HCT116 (cell line): ENCODE results near the gene CLK3. TPM values are rescaled to one million over a fixed set of nuclear protein-coding genes. Genes with fewer than 3 reads are reported as not detected.

ENCODE experiments used
- ATAC-seq: fragments of 200-7000 bp; cut with Tn5 transposase; 2 replicates; pipeline ENCODE4 v1.9.1; 2020; ENCODE audit warnings: mild to moderate bottlenecking, moderate library complexity
- BruUV-seq: library from RNA; stranded (reverse); fragments of 400-500 nt; replicated peaks from 2 replicates; lab custom pipeline; 2021; lab: Mats Ljungman, UMichigan
- CTCF ChIA-PET: fragments of 300-600 bp; sonication (Branson Sonifier 250); formaldehyde crosslinking; loops from one replicate; lab custom pipeline; 2021; ENCODE audit warnings: antibody characterized with exemption; lab: Charles Lee
- POLR2A ChIA-PET: fragments of 300-600, 350-600 bp; sonication (Branson Sonifier 250); formaldehyde crosslinking; loops from one replicate; lab custom pipeline; 2021; ENCODE audit warnings: antibody characterized with exemption; lab: Charles Lee
- RAD21 ChIA-PET, 2 experiments: fragments of 300-600 bp; sonication (Branson Sonifier 250); formaldehyde crosslinking; loops; one replicate each; lab custom pipeline; 2023; ENCODE audit warnings: low total read pairs in 2 of 2; ENCODE audit not compliant: uncharacterized antibody in 2 of 2, unreplicated experiment in 2 of 2, low non-redundant PET in 1 of 2; lab: Charles Lee
- DNase-seq: peaks from one replicate; pipeline ENCODE4 v3.0.0-alpha.2; 2010; ENCODE audit warnings: low read depth, low spot score
- H2AFZ ChIP-seq: fragments of 200-600 bp; shearing (Covaris generic), sonication (generic); 2 replicates; pipeline ENCODE4 v1.6.1; 2017; ENCODE audit warnings: low read depth, mixed run types, mixed read lengths, antibody characterized with exemption, low read length; ENCODE audit not compliant: poor library complexity, severe bottlenecking
- H3K27ac ChIP-seq: 2 replicates; pipeline ENCODE4 v1.5.1; 2012; ENCODE audit warnings: low read depth, low read length
- H3K27me3 ChIP-seq: fragments of 200-600 bp; sonication (generic); 2 replicates; pipeline ENCODE4 v1.6.1; 2016; ENCODE audit warnings: mixed run types, low read length, mixed read lengths; ENCODE audit not compliant: insufficient read depth
- H3K36me3 ChIP-seq, 2 experiments: fragments of 200-500 bp in 1 of 2; fragments of 200-600 bp in 1 of 2; sonication (Bioruptor generic) in 1 of 2; sonication (generic) in 1 of 2; 2 replicates each; pipeline versions ENCODE4 v1.5.1 to v1.6.1; 2014 to 2016; ENCODE audit warnings: low read length in 2 of 2, inconsistent platforms in 1 of 2, mixed read lengths in 1 of 2, mixed run types in 1 of 2; ENCODE audit not compliant: insufficient read depth in 2 of 2, control insufficient read depth in 1 of 2
- H3K4me1 ChIP-seq, 2 experiments: fragments of 200-600 bp in 1 of 2; sonication (generic) in 1 of 2; 2 replicates each; pipeline versions ENCODE4 v1.5.1 to v1.6.1; 2012 to 2017; ENCODE audit warnings: low read length in 2 of 2, inconsistent platforms in 1 of 2, mild to moderate bottlenecking in 1 of 2, mixed read lengths in 1 of 2, mixed run types in 1 of 2, moderate library complexity in 1 of 2; ENCODE audit not compliant: insufficient read depth in 2 of 2, control insufficient read depth in 1 of 2
- H3K4me2 ChIP-seq: fragments of 200-600 bp; sonication (generic); 2 replicates; pipeline ENCODE4 v1.6.1; 2017; ENCODE audit warnings: mixed run types, low read length, mixed read lengths
- H3K4me3 ChIP-seq, 2 experiments: fragments of 200-600 bp in 1 of 2; sonication (generic) in 1 of 2; replicated peaks in 1 of 2; 2 replicates each; pipeline ENCODE4 v1.5.1; 2011 to 2016; ENCODE audit warnings: low read length in 2 of 2, control low read depth in 1 of 2, low read depth in 1 of 2, mild to moderate bottlenecking in 1 of 2, mixed read lengths in 1 of 2, mixed run types in 1 of 2
- H3K79me2 ChIP-seq: fragments of 200-600 bp; sonication (generic); 2 replicates; pipeline ENCODE4 v1.6.1; 2017; ENCODE audit warnings: mild to moderate bottlenecking, mixed run types, low read length, moderate library complexity, mixed read lengths; ENCODE audit not compliant: insufficient read depth
- H3K9ac ChIP-seq: fragments of 200-600 bp; sonication (generic); 2 replicates; pipeline ENCODE4 v1.6.1; 2016; ENCODE audit warnings: low read length, mixed read lengths
- H3K9me2 ChIP-seq: fragments of 200-600 bp; sonication (generic), shearing (Covaris generic); 2 replicates; pipeline ENCODE4 v1.6.1; 2017; ENCODE audit warnings: mixed run types, mild to moderate bottlenecking, moderate library complexity; ENCODE audit not compliant: insufficient read depth
- H3K9me3 ChIP-seq, 2 experiments: fragments of 200-500 bp in 1 of 2; fragments of 200-600 bp in 1 of 2; sonication (Bioruptor generic) in 1 of 2; sonication (generic) in 1 of 2; 2 replicates each; pipeline ENCODE4 v1.6.1; 2014 to 2017; ENCODE audit warnings: low read length in 2 of 2, mixed read lengths in 2 of 2, inconsistent platforms in 1 of 2, low read depth in 1 of 2, mild to moderate bottlenecking in 1 of 2, mixed run types in 1 of 2, moderate library complexity in 1 of 2; ENCODE audit not compliant: control insufficient read depth in 1 of 2, insufficient read depth in 1 of 2
- H4K20me1 ChIP-seq: fragments of 200-600 bp; sonication (generic), shearing (Covaris generic); 2 replicates; pipeline ENCODE4 v1.6.1; 2017; ENCODE audit warnings: mixed run types, mild to moderate bottlenecking, moderate library complexity; ENCODE audit not compliant: insufficient read depth
- ELF1 ChIP-seq: IDR thresholded peaks from 2 replicates; pipeline ENCODE4 v1.6.1; 2012; ENCODE audit warnings: low read depth, borderline replicate concordance
- POLR2A ChIP-seq: IDR thresholded peaks from 2 replicates; pipeline ENCODE4 v1.7.0; 2011; ENCODE audit warnings: borderline replicate concordance; ENCODE audit not compliant: insufficient read depth, insufficient read length; ENCODE audit errors: extremely low read depth
- POLR2AphosphoS5 ChIP-seq: IDR thresholded peaks from 2 replicates; pipeline ENCODE4 v1.6.1; 2011; ENCODE audit warnings: mild to moderate bottlenecking, low read depth, low read length, moderate library complexity
- SP1 ChIP-seq: IDR thresholded peaks from 2 replicates; pipeline ENCODE4 v1.6.1; 2012; ENCODE audit warnings: low read depth
- intact Hi-C: fragments of 100-400 bp; cut with micrococcal nuclease; formaldehyde crosslinking; loops from 2 replicates; pipeline ENCODE4 v1.10.0; 2022
- total RNA-seq: library from RNA; stranded (reverse); gene quantifications from one replicate; pipeline ENCODE4 v1.2.1, GENCODE V29; 2021; ENCODE audit not compliant: unreplicated experiment
- TF ChIP-seq, protein P1 (sequence below), 3 experiments: fragments of 200-600 bp in 1 of 3; sonication (generic) in 1 of 3; IDR thresholded peaks in 2 of 3; conservative IDR thresholded peaks in 1 of 3; 2 replicates each; pipeline ENCODE4 v1.5.1; 2012 to 2017; ENCODE audit warnings: low read depth in 2 of 3, low read length in 2 of 3, antibody characterized with exemption in 1 of 3, borderline replicate concordance in 1 of 3, control low read depth in 1 of 3, mild to moderate bottlenecking in 1 of 3, mixed read lengths in 1 of 3, mixed run types in 1 of 3, moderate library complexity in 1 of 3; ENCODE audit not compliant: insufficient read depth in 1 of 3
- TF ChIP-seq, protein P2 (sequence below): IDR thresholded peaks from 2 replicates; pipeline ENCODE4 v1.6.1; 2012

Gene CLK3
- total RNA-seq, 1 experiment from 2014 or later = 79.3 TPM

DNA sequence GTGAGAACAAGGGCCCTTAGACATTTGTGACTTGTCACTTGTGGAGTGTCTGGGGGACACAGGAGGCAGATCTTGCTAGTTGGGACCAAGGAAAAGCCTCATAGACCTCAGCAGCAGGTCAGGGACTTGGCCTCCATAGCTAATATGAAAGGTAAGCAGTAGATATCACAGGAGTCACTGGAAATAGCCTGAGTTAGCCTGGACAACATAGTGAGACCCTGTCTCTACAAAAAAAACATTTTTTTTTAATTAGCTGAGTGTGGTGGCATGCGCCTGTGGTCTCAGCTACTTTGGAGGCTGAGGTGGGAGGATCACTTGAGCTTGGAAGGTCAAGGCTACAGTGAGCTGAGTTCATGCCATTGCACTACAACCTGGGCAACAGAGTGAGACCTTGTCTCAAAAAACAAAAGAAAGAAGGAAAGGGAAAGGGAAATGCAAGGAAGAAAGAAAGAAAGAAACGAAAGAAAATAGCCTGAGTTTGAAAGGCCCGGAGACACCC is 37.1 kb upstream of the CLK3 start (continued):
- TF ChIP-seq POLR2A = no peak
- TF ChIP-seq, protein P1, sequence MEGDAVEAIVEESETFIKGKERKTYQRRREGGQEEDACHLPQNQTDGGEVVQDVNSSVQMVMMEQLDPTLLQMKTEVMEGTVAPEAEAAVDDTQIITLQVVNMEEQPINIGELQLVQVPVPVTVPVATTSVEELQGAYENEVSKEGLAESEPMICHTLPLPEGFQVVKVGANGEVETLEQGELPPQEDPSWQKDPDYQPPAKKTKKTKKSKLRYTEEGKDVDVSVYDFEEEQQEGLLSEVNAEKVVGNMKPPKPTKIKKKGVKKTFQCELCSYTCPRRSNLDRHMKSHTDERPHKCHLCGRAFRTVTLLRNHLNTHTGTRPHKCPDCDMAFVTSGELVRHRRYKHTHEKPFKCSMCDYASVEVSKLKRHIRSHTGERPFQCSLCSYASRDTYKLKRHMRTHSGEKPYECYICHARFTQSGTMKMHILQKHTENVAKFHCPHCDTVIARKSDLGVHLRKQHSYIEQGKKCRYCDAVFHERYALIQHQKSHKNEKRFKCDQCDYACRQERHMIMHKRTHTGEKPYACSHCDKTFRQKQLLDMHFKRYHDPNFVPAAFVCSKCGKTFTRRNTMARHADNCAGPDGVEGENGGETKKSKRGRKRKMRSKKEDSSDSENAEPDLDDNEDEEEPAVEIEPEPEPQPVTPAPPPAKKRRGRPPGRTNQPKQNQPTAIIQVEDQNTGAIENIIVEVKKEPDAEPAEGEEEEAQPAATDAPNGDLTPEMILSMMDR (IDR thresholded peaks at IDR 0.05 in 2 of 3, conservative IDR thresholded peaks at IDR 0.05 in 1 of 3; ENCODE audit: borderline replicate concordance in 1 of 3, insufficient read depth in 1 of 3, low read depth in 2 of 3, low read length in 2 of 3) = no peak
- TF ChIP-seq ELF1 = no peak
- TF ChIP-seq SP1 = no peak

DNA sequence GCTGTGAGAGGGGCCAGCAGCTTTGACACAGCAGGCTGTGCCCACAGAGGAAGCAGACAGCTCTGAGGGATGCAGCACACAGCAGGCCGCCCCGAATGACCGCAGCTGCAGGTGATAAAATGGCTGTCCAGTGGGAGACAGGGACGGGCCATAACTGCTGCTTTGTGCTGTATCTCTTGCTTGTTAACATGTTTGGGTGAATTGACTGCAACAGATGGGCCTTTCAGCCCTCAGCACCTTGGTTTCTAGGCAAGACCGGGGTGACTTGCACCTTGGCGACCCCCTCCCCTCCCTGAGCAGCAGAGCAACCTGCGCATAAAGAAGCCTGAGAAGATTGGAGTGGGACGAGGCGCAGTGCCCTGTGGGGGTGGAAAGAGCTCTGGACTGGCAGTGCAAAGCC is 36.6 kb upstream of the CLK3 start:
- CTCF ChIA-PET = no interaction called here
- no peak for TF ChIP-seq POLR2A
- no peak for TF ChIP-seq POLR2AphosphoS5
- TF ChIP-seq, protein P2, sequence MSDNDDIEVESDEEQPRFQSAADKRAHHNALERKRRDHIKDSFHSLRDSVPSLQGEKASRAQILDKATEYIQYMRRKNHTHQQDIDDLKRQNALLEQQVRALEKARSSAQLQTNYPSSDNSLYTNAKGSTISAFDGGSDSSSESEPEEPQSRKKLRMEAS = no peak
- ATAC-seq (no peak), DNase-seq (no peak)
- no TSS peak for BruUV-seq
- H3K4me3 ChIP-seq = no peak overlapping the region
- H3K36me3 ChIP-seq = no peaks in the 10 kb centered on the region
- no peaks in the 10 kb centered on the region for H3K79me2 ChIP-seq
- no peaks in the 10 kb centered on the region for H3K4me1 ChIP-seq
- H3K9me3 ChIP-seq = no peaks in the 10 kb centered on the region
- POLR2A ChIA-PET = no interaction called here
- H3K9me2 ChIP-seq = no peaks in the 10 kb centered on the region
- H3K4me2 ChIP-seq = no peak overlapping the region
- H3K27ac ChIP-seq = no peak overlapping the region
- no peak overlapping the region for H2AFZ ChIP-seq
- intact Hi-C loops = no loop called here
- H4K20me1 ChIP-seq = no peaks in the 10 kb centered on the region
- H3K27me3 ChIP-seq = no peaks in the 10 kb centered on the region
- RAD21 ChIA-PET = no interaction called here
- H3K9ac ChIP-seq = no peak overlapping the region
